Brain microvascular endothelial cell (primary cell): ENCODE measurements around the gene FAM83D.

Source experiments
- DNase-seq: peaks from one replicate; pipeline ENCODE4 v3.0.0-alpha.2; 2020
- H3K27ac ChIP-seq: fragments of 250-450 bp; sonication (Bioruptor Pico); 2 replicates; pipeline ENCODE4 v1.5.1; 2020; ENCODE audit warnings: mild to moderate bottlenecking, moderate library complexity
- H3K27me3 ChIP-seq: fragments of 250-450 bp; sonication (Bioruptor Pico); replicated peaks from 2 replicates; pipeline ENCODE4 v1.5.1; 2020; ENCODE audit warnings: mild to moderate bottlenecking
- H3K36me3 ChIP-seq: fragments of 250-450 bp; sonication (Bioruptor Pico); replicated peaks from 2 replicates; pipeline ENCODE4 v1.5.1; 2020; ENCODE audit warnings: mild to moderate bottlenecking
- H3K4me3 ChIP-seq: 2 replicates; pipeline ENCODE4 v1.5.1; 2011; ENCODE audit warnings: low read depth, mild to moderate bottlenecking, control low read depth, low read length, moderate library complexity
- CTCF ChIP-seq: IDR thresholded peaks from 2 replicates; pipeline ENCODE4 v1.5.1; 2011; ENCODE audit warnings: low read depth, mild to moderate bottlenecking, moderate library complexity, low read length, control low read depth, inconsistent platforms; ENCODE audit errors: missing control alignments
- in situ Hi-C: cut with HindIII; loops from 2 replicates; pipeline ENCODE4 v1.10.0; 2017; ENCODE audit warnings: low sequenced_read_pairs, low pct_ligation_motif_present

FAM83D gene

GRCh38 chr20:38932457-38933120, 6.4 kb downstream of the FAM83D start:
- H3K27me3 ChIP-seq = no peaks in the 10 kb centered on the region
- in situ Hi-C loops = no loop called here
- DNase-seq = peak; percentile 26
- no peak for TF ChIP-seq CTCF
- no peaks in the 10 kb centered on the region for H3K36me3 ChIP-seq
- H3K4me3 ChIP-seq = no peak overlapping the region
- H3K27ac ChIP-seq = no peak overlapping the region

- no peaks in the 10 kb centered on the region for H3K27me3 ChIP-seq
- H3K27ac ChIP-seq = no peak overlapping the region
- in situ Hi-C loops = no loop called here
- TF ChIP-seq CTCF = no peak
- H3K4me3 ChIP-seq = no peak overlapping the region
- no peaks in the 10 kb centered on the region for H3K36me3 ChIP-seq
- DNase-seq = no peak
Measured at GRCh38 chr20:38934530-38934929, 8.3 kb downstream of the FAM83D start.

- TF ChIP-seq CTCF = peak; percentile 52
- peak overlapping the region; percentile 34 for H3K27ac ChIP-seq
- DNase-seq = peak; percentile 30
- H3K27me3 ChIP-seq = no peaks in the 10 kb centered on the region
- no peaks in the 10 kb centered on the region for H3K36me3 ChIP-seq
- in situ Hi-C loops = no loop called here
- no peak overlapping the region for H3K4me3 ChIP-seq
Measured at GRCh38 chr20:38935285-38935684, 9.1 kb downstream of the FAM83D start.

GRCh38 chr20:38935967-38936407, 9.8 kb downstream of the FAM83D start:
- Histone ChIP-seq H3K27me3 (no peaks in the 10 kb centered on the region), H3K36me3 (no peaks in the 10 kb centered on the region), H3K27ac (no peak overlapping the region), H3K4me3 (no peak overlapping the region)
- no peak for DNase-seq
- in situ Hi-C loops = no loop called here
- peak; percentile 8 for TF ChIP-seq CTCF

GRCh38 chr20:38937000-38937399, 10.8 kb downstream of the FAM83D start:
- Histone ChIP-seq H3K27ac (no peak overlapping the region), H3K4me3 (no peak overlapping the region), H3K36me3 (no peaks in the 10 kb centered on the region), H3K27me3 (no peaks in the 10 kb centered on the region)
- in situ Hi-C loops = no loop called here
- DNase-seq = no peak
- TF ChIP-seq CTCF = no peak

- no peaks in the 10 kb centered on the region for H3K27me3 ChIP-seq
- in situ Hi-C loops = no loop called here
- no peak overlapping the region for H3K4me3 ChIP-seq
- no peak for TF ChIP-seq CTCF
- H3K36me3 ChIP-seq = no peaks in the 10 kb centered on the region
- no peak overlapping the region for H3K27ac ChIP-seq
- DNase-seq = no peak
Measured at GRCh38 chr20:38937978-38938473, 11.8 kb downstream of the FAM83D start.
